Muscle of back (tissue), 13 donors: ENCODE measurements around the gene EXOSC3. TPM values are rescaled to one million over a fixed set of nuclear protein-coding genes. Genes with fewer than 3 reads are reported as not detected.
"Not testable (repeated sequence)": the region's sequence is repeated elsewhere in the genome, so short reads cannot be mapped to it uniquely, and the experiment has no call there.

Experiments used
- DNase-seq, 3 donors: peaks; one replicate each; pipeline versions ENCODE4 v3.0.0 to v3.0.0-alpha.2; 2013
- long read RNA-seq, 9 donors: transcript quantifications; one replicate each; lab custom pipeline, GENCODE V29; 2026
- polyA plus RNA-seq, 10 donors: library from polyadenylated mRNA; unstranded; fragments of 120-200 nt; gene quantifications; one replicate each; pipeline ENCODE4 v1.2.1, GENCODE V29; 2013; ENCODE audit not compliant: insufficient read length in 10 of 10

Gene EXOSC3
- 10 to 100 TPM; 20.3 to 28.7 (median 23.1) TPM for polyA plus RNA-seq
- long read RNA-seq, donor 1, transcript EXOSC3-201 (4 exons, 1,806 nt): major isoform, 9 of 15 reads
- long read RNA-seq, donor 1, transcript EXOSC3-202 (3 exons, 768 nt): minor isoform, 6 of 15 reads
- long read RNA-seq, donor 1, partial matches to known transcripts: 0 of 15 reads
- long read RNA-seq, donor 1, other reads (novel, unspliced or antisense): 0 of 15 reads
- long read RNA-seq, donor 2, transcript EXOSC3-201 (4 exons, 1,806 nt): major isoform, 8 of 11 reads
- long read RNA-seq, donor 2, partial matches to known transcripts: 0 of 11 reads
- long read RNA-seq, donor 2, other reads (novel, unspliced or antisense): 0 of 11 reads
- long read RNA-seq, donor 3: 0 reads
- long read RNA-seq, donor 4, transcript EXOSC3-201 (4 exons, 1,806 nt): major isoform, 10 of 16 reads
- long read RNA-seq, donor 4, transcript EXOSC3-202 (3 exons, 768 nt): minor isoform, 6 of 16 reads
- long read RNA-seq, donor 4, partial matches to known transcripts: 0 of 16 reads
- long read RNA-seq, donor 4, other reads (novel, unspliced or antisense): 0 of 16 reads
- long read RNA-seq, donor 5, transcript EXOSC3-201 (4 exons, 1,806 nt): major isoform, 8 of 11 reads
- long read RNA-seq, donor 5, partial matches to known transcripts: 0 of 11 reads
- long read RNA-seq, donor 5, other reads (novel, unspliced or antisense): 0 of 11 reads
- long read RNA-seq, donor 6, transcript EXOSC3-201 (4 exons, 1,806 nt): major isoform, 9 of 11 reads
- long read RNA-seq, donor 6, partial matches to known transcripts: 0 of 11 reads
- long read RNA-seq, donor 6, other reads (novel, unspliced or antisense): 0 of 11 reads
- long read RNA-seq, donor 7, partial matches to known transcripts: 5 of 11 reads
- long read RNA-seq, donor 7, other reads (novel, unspliced or antisense): 0 of 11 reads
- long read RNA-seq, donor 8, transcript EXOSC3-201 (4 exons, 1,806 nt): major isoform, 6 of 10 reads
- long read RNA-seq, donor 8, partial matches to known transcripts: 0 of 10 reads
- long read RNA-seq, donor 8, other reads (novel, unspliced or antisense): 0 of 10 reads
- long read RNA-seq, donor 9, partial matches to known transcripts: 0 of 1 reads
- long read RNA-seq, donor 9, other reads (novel, unspliced or antisense): 0 of 1 reads

DNA sequence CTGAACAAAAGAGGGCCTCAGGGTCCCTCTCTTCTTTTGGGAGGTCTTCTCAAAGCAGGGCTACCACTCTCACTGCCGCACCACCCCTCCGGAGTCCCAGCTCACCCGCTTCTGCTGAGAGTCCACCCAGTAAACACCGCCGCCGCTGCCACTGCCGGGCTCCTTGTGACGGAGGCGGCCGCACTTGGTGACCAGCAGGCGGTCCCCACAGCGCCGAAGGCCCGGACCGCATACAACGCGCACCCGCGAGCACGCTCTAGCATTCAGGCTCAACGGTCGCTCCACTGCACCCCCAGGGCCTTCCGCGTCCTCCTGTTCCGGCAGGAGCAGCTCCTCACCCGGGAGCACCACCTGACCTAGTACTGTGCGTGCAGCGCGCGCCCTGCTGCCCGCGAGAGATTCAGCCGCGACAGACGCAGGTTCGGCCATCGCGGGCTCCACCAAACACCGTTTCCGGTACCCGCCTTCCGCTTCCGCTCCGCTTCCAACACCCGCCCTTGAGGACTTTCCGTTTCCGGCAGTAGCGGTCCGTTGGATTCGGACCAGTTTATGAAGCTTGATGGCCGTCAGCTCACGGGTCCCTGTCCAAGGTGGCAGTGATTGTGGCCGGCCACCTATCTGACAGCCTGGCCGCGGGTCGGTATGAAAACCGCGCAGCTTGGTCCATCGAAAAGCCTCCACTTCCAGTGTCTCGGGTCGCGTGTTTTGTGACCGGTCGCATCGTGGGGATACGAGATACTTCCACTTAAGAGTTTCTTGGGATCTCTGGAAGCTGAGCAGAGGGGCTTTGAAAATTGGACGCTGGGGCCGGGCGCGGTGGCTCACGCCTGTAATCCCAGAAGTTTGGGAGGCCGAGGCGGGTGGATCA lies at the start of gene EXOSC3:
TSS of gene EXOSC3 (minus strand) at position 449 of the 868 bp plus-strand sequence. CDS start at position 429, 20 bp downstream.
- DNase-seq: peak; percentile 91 to 97 (median 94)

DNA sequence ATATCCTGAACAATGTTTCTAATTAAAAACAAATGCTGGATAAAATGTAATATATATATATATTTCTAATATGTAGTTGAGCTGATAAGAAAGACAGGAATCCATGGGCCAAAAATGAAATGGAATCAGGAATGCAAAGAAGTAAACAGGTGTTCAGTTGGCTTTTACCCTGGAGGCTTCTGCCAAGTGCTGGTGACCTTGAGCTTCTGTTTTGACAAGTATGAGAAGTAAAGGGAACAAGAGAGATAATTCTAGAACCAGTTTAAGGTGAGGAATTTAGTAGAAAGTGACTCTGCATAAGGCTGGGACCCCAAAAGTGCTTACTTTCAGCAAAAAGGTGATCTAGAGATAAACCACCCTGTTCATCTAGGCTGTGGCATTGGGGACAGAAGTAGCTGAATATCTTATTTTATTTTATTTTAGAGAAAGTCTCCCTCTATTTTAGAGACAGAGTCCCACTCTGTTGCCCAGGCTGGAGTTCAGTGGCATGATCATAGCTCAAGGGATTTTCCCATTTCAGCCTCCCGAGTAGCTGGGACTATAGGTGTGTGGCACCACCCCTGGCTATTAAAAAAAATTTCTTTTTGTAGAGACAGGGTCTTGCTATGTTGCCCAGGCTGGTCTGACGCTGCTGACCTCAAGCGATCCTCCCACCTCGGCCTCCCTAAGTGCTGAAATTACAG lies 42.8 kb upstream of the EXOSC3 start:
- DNase-seq: no peak

DNA sequence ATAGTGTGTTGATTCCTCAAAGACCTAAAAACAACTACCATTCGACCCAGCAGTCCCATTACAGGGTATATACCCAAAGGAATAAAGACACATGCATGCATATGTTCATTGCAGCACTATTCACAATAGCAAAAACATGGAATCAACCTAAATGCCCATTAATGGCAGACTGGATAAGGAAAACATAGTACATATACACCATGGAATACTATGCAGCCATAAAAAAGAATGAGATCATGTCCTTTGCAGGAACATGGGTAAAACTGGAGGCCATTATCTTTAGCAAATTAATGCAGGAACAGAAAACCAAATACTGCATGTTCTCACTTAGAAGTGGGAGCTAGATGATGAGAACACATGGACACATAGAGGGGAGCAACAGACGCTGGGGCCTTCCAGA lies 40.3 kb upstream of the EXOSC3 start:
- not testable (repeated sequence) for DNase-seq

DNA sequence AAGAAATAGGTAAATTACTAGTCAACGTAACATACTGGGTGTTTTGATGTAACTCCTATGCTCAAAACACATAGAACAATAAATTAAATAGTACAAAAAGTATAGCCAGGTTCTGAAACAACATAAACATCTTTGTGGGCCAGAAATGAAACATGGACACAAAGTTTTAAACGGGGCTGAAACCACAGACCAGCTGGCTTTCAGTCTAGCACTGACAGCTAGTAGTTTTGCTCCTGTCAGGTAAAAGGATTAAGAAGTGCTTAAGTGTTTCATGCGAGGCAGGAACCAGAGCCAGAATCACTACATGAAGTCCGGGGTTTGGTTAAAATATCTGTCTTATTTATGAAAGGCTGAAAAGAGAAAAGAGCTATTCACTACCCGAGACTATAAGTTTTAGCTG lies 35.3 kb upstream of the EXOSC3 start:
- DNase-seq: no peak

DNA sequence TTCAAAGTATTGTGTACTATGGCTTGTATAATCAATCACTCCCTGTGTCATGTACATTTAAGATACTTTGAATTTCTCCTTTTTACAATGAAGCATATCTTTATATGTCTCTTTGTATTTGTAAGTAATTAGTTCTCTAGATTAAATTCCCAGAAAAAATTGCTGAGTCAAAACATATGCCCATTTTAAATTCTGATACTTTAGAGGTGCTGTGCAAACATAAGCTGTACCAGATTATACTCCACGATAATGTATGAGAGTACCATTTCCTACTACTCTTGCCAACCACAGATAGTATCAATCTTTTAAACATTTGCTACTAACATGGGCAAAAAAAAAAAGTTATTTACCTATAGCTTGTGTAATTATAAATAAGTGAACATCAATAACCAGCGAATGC lies 34.0 kb upstream of the EXOSC3 start:
- DNase-seq: no peak

DNA sequence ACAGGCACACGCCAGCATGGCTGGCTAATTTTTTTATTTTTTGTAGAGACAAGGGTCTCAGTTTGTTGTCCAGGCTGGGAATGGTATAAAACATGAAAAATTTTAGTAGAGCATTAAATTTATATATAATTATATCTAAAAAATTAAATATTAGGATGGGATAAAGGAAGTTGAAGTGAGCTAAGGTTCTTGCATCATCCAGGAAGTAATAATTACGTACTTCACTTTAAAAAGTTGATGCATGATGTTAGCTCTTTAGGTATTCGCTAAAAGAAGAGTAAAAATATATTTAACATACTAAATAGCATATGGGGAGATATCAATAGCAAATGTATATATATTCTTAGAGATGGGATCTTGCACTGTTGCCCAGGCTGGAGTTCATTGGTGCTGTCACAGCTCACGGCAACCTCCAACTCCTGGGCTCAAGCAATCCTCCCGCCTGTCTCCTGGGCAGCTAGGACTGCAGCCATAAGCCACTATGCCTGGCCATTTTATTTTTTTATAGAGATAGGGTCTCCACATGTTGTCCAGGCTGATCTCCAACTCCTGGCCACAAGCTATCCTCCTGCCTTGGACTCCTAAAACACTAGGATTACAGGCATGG lies 28.0 kb upstream of the EXOSC3 start:
- DNase-seq: no peak

DNA sequence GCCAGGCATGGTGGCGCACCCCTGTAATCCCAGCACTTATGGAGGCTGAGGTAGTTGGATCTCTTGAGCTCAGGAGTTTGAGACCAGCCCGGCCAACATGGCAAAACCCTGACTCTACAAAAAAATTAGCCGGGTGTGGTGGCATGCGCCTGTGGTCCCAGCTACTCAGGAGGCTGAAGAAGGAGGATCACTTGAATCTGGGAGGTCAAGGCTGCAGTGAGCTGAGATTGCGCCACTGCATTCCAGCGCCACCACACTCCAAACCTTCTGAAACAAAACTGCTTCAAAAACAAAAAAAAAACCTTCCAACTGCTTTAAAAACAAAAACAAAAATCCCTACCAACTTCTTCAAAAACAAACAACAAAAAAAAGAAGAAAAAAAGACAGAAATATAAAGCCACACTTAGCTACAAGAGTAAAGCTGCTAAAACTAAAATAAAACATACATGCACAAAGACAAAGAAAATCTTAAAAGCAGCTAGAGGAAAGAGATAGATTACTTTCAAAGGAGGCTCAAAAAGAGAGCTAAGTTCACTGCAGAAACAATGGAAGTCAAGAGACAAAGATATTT lies 27.1 kb upstream of the EXOSC3 start:
- DNase-seq: no peak

DNA sequence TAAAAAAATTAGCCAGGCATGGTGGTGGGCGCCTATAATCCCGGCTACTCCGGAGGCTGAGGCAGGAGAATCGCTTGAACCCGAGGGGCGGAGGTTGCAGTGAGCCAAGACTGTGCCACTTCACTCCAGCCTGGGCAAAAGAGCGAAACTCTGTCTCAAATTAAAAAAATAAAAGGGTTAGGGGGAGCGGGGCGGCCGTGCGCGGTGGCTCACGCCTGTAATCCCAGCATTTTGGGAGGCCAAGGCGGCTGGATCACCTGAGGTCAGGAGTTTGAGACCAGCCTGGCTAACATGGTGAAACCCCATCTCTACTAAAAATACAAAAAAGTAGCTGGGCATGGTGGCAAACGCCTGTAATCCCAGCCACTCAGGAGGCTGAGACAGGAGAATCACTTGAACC lies 24.8 kb upstream of the EXOSC3 start:
- not testable (repeated sequence) for DNase-seq

DNA sequence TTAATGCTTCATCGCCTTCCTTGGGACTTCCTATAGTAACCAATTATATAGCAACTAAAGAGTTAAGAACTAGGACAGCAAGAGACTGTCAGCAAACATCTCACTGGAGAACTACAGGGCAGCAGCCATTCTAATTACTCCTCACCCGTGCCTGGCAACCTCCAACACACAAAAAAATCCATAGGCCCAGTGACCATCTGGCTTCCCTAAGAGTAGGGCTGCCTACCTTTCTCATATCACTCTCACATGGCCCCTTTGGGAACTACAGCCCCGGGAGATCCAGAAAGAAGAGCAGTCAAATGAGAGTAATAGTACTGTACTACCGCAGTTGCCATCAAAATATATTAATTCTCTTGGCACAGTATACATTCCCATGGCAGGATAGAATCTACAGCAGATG lies 21.4 kb upstream of the EXOSC3 start:
- no peak for DNase-seq

DNA sequence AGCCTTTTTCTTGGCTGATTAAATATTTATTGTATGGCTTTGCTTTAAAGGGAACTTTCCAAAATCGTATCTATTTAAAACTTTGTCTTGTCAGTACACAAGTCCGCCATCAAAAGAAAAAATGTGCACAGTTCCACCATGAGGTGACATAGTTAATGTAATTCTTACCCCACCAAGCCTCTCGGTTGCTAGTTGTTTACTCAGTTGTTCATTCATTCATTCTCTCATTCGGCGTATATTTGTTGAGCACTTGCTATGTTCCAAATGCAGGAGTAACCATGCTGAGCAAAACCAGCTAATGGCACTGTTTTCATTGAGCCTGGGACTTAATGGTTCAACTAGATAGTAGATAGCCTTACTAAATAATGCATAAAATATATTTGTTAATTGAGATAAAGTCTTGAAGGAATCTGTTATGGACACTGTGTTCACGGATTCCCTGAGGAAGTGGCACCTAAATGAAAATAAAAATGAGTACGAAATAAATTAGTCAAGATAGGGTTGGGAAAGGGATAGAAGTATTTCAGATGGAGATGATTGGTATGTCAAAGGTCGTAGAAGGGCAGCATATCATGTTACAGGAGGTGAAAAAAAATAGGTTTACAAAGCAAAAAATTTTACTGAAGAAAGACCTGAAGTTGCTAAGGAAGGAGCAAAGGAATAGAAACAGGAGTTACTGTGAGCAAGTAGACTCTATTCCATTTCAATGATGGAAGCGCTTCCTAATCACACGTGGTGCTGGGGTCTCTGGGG lies 17.3 kb upstream of the EXOSC3 start:
- no peak for DNase-seq

DNA sequence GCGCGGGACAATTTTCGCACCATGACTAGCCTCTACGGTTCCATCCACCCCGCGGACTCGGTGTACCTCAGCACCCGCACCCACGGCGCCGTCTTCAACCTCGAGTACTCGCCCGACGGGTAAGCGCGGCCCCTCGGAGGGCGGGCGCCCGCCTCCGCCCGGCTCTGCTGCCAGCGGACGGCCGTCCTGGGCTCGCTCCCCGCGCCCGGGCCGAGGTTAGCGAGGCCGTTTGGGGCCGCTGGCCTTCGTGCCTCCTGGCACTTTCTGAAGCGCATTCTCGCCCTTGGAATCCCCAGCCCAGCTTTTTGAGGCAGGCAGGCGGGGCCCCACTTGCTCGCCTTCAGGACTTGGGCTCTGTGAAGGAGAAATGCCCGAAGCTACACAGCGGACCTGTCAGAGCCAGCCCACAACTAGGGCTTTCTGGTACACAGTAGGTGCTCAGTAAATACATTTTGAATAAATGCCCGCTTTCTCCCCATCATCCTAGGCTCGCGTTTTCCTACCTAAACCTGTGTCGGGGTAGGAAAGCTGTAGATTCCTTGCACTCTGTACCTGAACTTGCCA lies 16.5 kb upstream of the EXOSC3 start:
- DNase-seq: no peak

DNA sequence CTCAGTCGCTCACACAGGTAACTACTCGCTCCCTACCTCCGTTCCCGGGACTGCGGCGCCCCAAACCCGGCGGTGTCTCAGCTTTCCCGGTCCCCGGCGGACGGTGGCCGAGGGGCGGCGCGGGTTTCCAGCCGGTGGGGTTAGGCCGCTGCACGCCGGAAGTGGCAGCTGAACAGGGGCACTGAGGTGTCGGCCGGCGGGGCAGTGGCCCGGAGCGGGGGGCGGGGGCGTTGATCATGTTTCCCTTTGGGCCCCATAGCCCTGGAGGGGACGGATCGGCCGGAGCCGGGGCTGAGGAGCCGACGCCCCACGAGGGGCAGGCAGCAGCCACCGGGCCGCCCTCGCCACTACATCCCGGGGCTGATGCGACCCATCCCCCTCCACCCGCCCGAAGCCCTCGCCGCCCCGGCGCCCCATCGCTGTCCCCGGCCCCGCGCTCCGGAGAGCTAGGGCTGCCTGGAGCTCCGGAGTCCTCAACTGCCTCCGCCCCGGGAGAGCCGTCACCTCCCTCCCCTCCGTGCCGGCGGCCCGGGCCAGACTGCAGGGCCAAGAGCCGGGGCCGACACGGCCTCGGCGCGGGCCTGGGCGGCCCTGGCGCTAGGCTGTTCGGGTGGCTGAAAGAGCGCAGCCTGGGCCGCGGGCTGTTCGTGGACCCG lies 15.9 kb upstream of the EXOSC3 start, which contains the start of gene DCAF10:
TSS of gene DCAF10 (plus strand) at position 167 of the 656 bp plus-strand sequence. CDS start at position 237, 70 bp downstream.
- peak; percentile 80 to 96 (median 89) for DNase-seq

DNA sequence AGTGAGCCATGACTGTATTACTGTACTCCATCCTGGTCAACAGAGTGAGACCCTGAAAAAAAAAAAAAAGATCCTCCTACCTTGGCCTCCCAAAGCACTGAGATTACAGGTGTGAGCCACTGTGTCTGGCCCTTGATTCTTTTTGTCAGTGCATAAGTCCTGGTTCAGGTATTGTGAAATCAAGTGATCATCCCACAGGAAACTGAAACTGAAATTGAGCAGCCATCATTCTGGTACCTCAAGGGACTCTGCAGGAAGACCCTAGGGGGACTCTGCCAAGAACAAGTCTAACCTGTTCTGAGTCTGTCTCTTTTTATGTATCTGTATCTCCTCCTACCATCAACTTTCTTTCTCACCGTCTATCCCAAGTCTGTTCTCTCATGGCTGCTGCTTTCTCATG lies 13.8 kb upstream of the EXOSC3 start:
- DNase-seq: no peak

DNA sequence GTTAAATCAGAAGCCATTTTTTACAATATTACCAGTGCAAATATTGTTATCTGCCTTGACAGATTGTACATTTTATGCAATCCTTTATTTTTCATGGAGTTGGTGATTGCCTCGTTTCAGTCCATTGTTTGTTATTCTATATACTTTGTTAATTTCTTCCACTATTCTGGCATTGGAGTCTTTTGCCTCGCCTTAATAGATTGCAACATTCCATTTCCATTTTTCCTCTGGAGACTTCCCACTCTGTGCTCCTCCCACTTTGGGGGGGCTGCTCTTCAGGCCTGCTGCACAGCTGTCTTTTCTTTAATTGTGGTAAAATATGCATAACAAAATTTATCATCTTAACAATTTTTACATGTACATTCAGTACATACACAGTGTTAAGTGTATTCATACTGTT lies 11.4 kb upstream of the EXOSC3 start:
- no peak for DNase-seq

DNA sequence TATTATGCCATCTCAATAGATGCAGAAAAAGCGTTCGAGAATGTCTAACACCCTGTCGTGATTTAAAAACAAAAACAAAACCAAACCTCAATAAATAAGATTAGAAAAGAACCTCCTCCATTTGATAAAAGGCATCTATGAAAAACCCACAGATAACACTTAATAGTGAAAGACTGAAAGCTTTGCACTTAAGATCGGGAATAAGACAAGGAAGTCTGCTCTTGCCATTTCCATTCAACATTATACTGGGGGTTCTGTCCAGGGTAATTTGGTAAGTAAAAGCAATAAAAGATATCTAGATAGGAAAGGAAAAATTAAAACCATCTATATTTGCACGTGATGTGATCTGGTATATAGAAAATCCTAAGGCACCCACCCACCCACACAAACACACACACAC lies 7.3 kb upstream of the EXOSC3 start:
- no peak for DNase-seq

DNA sequence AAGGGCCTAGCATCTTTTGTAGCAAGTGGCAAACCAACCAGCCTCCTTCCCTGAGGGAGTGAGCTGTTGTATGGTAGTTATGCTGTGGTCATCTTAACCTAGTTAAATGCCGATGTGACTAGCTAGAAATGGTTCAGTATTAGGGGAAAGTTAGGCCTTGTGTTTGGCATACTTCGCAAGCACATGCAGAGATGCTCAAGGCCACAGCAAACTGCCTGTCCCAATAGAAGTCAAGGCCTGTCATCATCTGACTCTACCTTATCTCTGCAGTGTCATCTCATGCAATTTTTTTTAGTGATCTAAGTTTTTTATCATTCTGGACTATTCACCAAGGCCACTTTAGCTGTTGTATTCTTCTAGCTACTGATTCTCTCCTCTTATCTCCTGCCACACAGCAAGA lies 5.2 kb upstream of the EXOSC3 start:
- DNase-seq: no peak

DNA sequence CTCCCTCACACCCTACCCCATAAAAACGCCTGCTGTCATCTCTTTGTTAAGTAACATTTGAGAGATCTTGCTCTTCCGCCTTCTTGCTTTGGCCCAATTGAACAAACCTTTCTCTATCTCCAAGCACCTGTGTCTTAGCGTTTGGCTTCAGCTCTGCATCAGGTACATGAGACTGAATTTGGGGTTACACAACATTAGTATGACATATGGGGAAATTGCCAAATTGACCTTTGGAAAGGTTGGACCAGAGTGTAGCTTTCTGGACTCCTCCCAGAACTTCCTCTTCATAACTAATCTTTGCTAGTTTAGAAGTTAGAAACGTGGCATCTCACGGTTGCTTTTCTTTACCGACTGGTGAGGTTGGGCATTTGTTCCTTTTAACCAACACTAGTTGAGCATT lies 3.5 kb upstream of the EXOSC3 start:
- DNase-seq: no peak

DNA sequence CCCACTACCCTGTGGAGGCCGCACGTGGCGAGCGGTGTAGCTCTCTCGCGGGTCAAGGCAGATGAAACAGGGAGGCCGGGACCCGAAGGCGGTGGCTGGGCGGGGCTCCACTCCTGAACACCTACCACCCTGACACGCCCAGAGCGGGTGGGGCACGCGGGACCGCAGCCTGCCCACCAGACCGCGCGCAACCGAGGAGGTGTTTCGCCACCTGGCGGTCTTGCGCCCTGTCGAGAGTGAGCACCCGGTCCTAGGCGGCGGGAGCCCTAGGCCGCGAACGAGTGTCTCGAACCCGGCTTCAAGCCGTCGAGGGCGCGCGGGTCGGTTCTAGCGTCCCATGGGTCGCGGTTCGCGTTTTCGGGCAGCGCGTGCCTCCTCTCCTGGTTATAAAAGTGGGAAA lies 2.2 kb upstream of the EXOSC3 start:
- no peak for DNase-seq
